Activated CD8-positive, alpha-beta memory T cell treated with anti-CD3 and anti-CD28 coated beads for 4 hours (primary cell): ENCODE data around the gene BLOC1S3.
"Not testable (repeated sequence)": the region's sequence is repeated elsewhere in the genome, so short reads cannot be mapped to it uniquely, and the experiment has no call there.

Experiments
- DNase-seq, 2 donors: peaks; one replicate each; pipeline ENCODE4 v3.0.0-alpha.2; 2020; ENCODE audit warnings: low read depth in 2 of 2

The BLOC1S3 gene

DNA sequence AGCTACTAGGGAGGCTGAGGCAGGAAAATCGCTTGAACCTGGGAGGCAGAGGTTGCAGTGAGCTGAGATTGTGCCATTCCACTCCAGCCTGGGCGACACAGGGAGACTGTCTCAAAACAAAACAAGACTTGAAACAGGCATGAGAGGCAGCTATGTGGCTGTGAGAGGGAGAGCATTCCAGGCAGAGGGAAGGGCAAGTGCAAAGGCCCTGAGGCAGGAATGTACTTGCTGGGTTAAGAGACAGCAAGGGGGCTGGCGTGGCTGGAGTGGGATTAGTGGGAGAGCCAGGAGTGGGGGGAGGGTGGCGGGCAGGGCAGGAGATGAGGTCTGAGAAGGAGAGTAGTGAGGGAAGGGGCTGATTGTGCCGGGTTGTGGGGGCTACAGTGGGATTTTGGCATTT lies 45.3 kb downstream of the BLOC1S3 start:
- DNase-seq = no peak

DNA sequence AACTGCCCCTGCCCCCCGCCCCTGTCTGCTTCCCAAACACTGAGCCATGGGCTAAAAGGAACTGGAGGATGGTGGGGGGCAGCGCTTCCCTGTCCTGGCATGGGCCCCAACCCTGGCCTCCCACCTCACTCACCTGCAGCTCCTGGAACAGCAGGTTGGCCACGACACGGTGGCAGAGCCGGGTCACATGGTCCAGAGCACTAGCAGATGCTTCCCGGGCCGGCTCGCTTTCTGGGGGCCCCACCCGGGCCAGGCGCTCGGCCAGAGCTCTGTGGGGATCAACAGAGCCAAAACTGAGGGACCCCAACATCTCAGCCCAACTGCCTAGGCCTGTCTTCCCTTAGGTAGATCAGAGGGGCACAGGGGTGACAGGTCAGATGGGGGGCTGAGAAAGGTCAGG lies 46.1 kb downstream of the BLOC1S3 start:
- no peak for DNase-seq

DNA sequence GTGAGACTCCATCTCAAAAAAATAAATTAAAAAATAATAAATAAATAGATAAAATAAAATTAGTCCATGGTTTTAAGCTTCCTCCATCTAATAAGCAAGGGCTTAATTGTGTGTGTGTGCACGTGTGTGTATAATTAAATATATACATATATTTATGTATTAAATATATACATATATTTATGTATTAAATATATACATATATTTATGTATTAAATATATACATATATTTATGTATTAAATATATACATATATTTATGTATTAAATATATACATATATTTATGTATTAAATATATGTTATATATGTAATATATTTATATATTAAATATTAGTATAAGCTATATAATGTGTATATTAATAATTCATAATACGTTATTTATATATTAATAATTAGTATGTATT lies 50.5 kb downstream of the BLOC1S3 start:
- not testable (repeated sequence) for DNase-seq
